Neural progenitor cell (in vitro differentiated cells): Measurements from ENCODE around the gene LMTK2. TPM values are rescaled to one million over a fixed set of nuclear protein-coding genes. Genes with fewer than 3 reads are reported as not detected.

Experiments used
- DNase-seq: peaks from one replicate; pipeline ENCODE4 v3.0.0-alpha.2; 2016; ENCODE audit warnings: low spot score
- H2AFZ ChIP-seq: fragments of 200-600 bp; sonication (generic); replicated peaks from 2 replicates; pipeline ENCODE4 v1.6.1; 2016; ENCODE audit warnings: antibody characterized with exemption
- H3F3A ChIP-seq: fragments of 200-600 bp; sonication (generic); 2 replicates; pipeline ENCODE4 v1.6.1; 2016; ENCODE audit warnings: antibody characterized with exemption, low read depth
- H3K27ac ChIP-seq: fragments of 200-600 bp; sonication (generic); 2 replicates; pipeline ENCODE4 v1.5.1; 2016; ENCODE audit warnings: mild to moderate bottlenecking
- H3K27me3 ChIP-seq: fragments of 200-600 bp; sonication (generic); 2 replicates; pipeline ENCODE4 v1.6.1; 2016; ENCODE audit warnings: mild to moderate bottlenecking, moderate library complexity
- H3K36me3 ChIP-seq: fragments of 200-600 bp; sonication (generic); 2 replicates; pipeline ENCODE4 v1.5.1; 2016
- H3K4me1 ChIP-seq: fragments of 200-600 bp; sonication (generic); 2 replicates; pipeline ENCODE4 v1.6.1; 2016; ENCODE audit warnings: mixed run types
- H3K4me2 ChIP-seq: fragments of 200-600 bp; sonication (generic); 2 replicates; pipeline ENCODE4 v1.6.1; 2016
- H3K4me3 ChIP-seq: fragments of 200-600 bp; sonication (generic); 2 replicates; pipeline ENCODE4 v1.5.1; 2016
- H3K79me2 ChIP-seq: fragments of 200-600 bp; sonication (generic); 2 replicates; pipeline ENCODE4 v1.6.1; 2016; ENCODE audit warnings: low read depth
- H3K9ac ChIP-seq: fragments of 200-600 bp; sonication (generic); 2 replicates; pipeline ENCODE4 v1.6.1; 2016
- H3K9me3 ChIP-seq: fragments of 200-600 bp; sonication (generic); 2 replicates; pipeline ENCODE4 v1.5.1; 2016; ENCODE audit warnings: low read depth
- H4K20me1 ChIP-seq: fragments of 200-600 bp; sonication (generic); 2 replicates; pipeline ENCODE4 v1.6.1; 2016; ENCODE audit warnings: low read depth
- H3K27ac Mint-ChIP-seq: 3 replicates; pipeline ENCODE4 v1.8.0; 2021; ENCODE audit warnings: mixed read lengths
- H3K27me3 Mint-ChIP-seq: 2 replicates; pipeline ENCODE4 v1.8.0; 2022; ENCODE audit warnings: low read depth, mild to moderate bottlenecking, inconsistent platforms, moderate library complexity, mixed read lengths; ENCODE audit not compliant: insufficient read depth
- H3K36me3 Mint-ChIP-seq: 3 replicates; pipeline ENCODE4 v1.8.0; 2021; ENCODE audit warnings: mixed read lengths
- H3K4me1 Mint-ChIP-seq: 3 replicates; pipeline ENCODE4 v1.8.0; 2021; ENCODE audit warnings: mixed read lengths
- H3K4me3 Mint-ChIP-seq: 3 replicates; pipeline ENCODE4 v1.8.0; 2021; ENCODE audit warnings: mild to moderate bottlenecking, moderate library complexity, mixed read lengths
- H3K9me3 Mint-ChIP-seq: 3 replicates; pipeline ENCODE4 v1.8.0; 2020; ENCODE audit warnings: mixed read lengths
- EZH2 ChIP-seq: fragments of 200-600 bp; sonication (generic); IDR thresholded peaks from 2 replicates; pipeline ENCODE4 v1.6.1; 2017; ENCODE audit warnings: antibody characterized with exemption, mild to moderate bottlenecking, moderate library complexity
- EZH2phosphoT487 ChIP-seq: fragments of 200-600 bp; sonication (generic); IDR thresholded peaks from 2 replicates; pipeline ENCODE4 v1.6.1; 2017; ENCODE audit warnings: antibody characterized with exemption
- total RNA-seq: library from RNA; depleted of rRNA; stranded (reverse); fragments of >200 nt; gene quantifications from 2 replicates; pipeline ENCODE4 v1.2.3, GENCODE V29; 2015; ENCODE audit warnings: low replicate concordance
- TF ChIP-seq, protein P1 (sequence below): fragments of 200-600 bp; sonication (generic); IDR thresholded peaks from 2 replicates; pipeline ENCODE4 v1.5.1; 2017; ENCODE audit warnings: antibody characterized with exemption, mild to moderate bottlenecking

Gene LMTK2
- total RNA-seq, 1 donor from 2014 or later = 14.1 TPM

DNA sequence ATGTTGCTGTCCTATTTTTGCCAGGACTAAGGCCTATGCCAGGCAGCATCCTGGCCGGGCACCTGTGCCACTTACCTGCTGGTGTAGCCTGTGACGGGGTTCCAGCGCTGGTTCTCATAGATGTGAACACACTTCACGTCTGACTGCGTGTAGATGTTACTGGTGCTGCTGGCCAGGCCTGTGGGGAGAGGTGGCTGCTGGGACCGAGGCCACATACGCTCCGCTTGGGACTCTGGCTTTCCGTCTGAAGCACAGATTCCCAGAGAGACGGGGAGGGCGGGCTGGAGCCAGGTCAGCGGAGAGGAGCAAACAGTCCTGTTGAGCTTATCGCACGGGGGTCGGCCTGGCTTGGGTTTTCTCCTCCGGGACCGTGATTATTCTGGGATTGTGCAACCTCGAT, 121.3 kb downstream of the LMTK2 start:
- Mint-ChIP-seq H3K4me3 (no peak overlapping the region), H3K9me3 (no peaks in the 10 kb centered on the region), H3K27me3 (no peaks in the 10 kb centered on the region), H3K27ac (peak overlapping the region; percentile 74), H3K36me3 (peaks cover 5% of the 10 kb centered on the region), H3K4me1 (peaks cover 14% of the 10 kb centered on the region)
- Histone ChIP-seq H3K4me1 (no peaks in the 10 kb centered on the region), H3K27ac (no peak overlapping the region), H3K4me2 (no peak overlapping the region), H3K4me3 (no peak overlapping the region), H3K79me2 (no peaks in the 10 kb centered on the region), H3K36me3 (no peaks in the 10 kb centered on the region), H3K9me3 (no peaks in the 10 kb centered on the region), H3K9ac (no peak overlapping the region), H2AFZ (no peak overlapping the region), H4K20me1 (no peaks in the 10 kb centered on the region), H3K27me3 (no peaks in the 10 kb centered on the region), H3F3A (no peaks in the 10 kb centered on the region)
- no peak for DNase-seq
- TF ChIP-seq, protein P1, sequence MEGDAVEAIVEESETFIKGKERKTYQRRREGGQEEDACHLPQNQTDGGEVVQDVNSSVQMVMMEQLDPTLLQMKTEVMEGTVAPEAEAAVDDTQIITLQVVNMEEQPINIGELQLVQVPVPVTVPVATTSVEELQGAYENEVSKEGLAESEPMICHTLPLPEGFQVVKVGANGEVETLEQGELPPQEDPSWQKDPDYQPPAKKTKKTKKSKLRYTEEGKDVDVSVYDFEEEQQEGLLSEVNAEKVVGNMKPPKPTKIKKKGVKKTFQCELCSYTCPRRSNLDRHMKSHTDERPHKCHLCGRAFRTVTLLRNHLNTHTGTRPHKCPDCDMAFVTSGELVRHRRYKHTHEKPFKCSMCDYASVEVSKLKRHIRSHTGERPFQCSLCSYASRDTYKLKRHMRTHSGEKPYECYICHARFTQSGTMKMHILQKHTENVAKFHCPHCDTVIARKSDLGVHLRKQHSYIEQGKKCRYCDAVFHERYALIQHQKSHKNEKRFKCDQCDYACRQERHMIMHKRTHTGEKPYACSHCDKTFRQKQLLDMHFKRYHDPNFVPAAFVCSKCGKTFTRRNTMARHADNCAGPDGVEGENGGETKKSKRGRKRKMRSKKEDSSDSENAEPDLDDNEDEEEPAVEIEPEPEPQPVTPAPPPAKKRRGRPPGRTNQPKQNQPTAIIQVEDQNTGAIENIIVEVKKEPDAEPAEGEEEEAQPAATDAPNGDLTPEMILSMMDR = no peak
- TF ChIP-seq EZH2phosphoT487 (no peak), EZH2 (no peak)

DNA sequence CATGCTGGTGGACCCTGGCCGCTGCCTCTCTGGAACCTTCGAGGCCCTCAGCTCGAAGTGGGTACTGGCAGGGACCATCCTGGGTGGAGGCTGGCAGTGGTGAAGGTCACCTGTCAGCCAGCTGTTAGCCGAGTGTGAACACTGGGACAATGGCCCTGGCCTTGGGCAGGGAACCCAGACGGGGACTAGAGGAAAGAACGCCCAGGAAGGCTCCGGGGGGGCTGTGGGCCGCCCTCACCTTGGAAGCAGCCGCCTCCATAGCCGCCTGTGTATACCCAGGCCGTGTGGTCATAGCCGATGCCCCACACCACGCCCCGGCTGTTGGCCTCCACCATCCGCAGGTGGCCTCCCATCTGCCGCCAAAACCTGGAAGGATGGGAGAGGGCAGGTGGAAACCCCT, 122.1 kb downstream of the LMTK2 start:
- DNase-seq = no peak
- Histone ChIP-seq H3K4me1 (no peaks in the 10 kb centered on the region), H3K4me2 (no peak overlapping the region), H3F3A (no peaks in the 10 kb centered on the region), H3K27ac (no peak overlapping the region), H3K79me2 (no peaks in the 10 kb centered on the region), H2AFZ (no peak overlapping the region), H3K9me3 (no peaks in the 10 kb centered on the region), H3K4me3 (no peak overlapping the region), H3K27me3 (no peaks in the 10 kb centered on the region), H3K36me3 (no peaks in the 10 kb centered on the region), H4K20me1 (no peaks in the 10 kb centered on the region), H3K9ac (no peak overlapping the region)
- no peak overlapping the region for H3K4me3 Mint-ChIP-seq
- H3K4me1 Mint-ChIP-seq = peaks cover 14% of the 10 kb centered on the region
- TF ChIP-seq EZH2phosphoT487 = no peak
- no peak for TF ChIP-seq EZH2
- no peaks in the 10 kb centered on the region for H3K27me3 Mint-ChIP-seq
- H3K27ac Mint-ChIP-seq = peak overlapping the region; percentile 95
- H3K9me3 Mint-ChIP-seq = no peaks in the 10 kb centered on the region
- peaks cover 5% of the 10 kb centered on the region for H3K36me3 Mint-ChIP-seq

GRCh38 chr7:98229441-98229840, 122.8 kb downstream of the LMTK2 start:
- H2AFZ ChIP-seq = no peak overlapping the region
- H3F3A ChIP-seq = no peaks in the 10 kb centered on the region
- DNase-seq = no peak
- no peaks in the 10 kb centered on the region for H3K36me3 ChIP-seq
- TF ChIP-seq, protein P1 = no peak
- TF ChIP-seq EZH2phosphoT487 (no peak), EZH2 (no peak)
- H3K27ac ChIP-seq = no peak overlapping the region
- no peaks in the 10 kb centered on the region for H3K27me3 ChIP-seq
- Mint-ChIP-seq H3K4me1 (peaks cover 14% of the 10 kb centered on the region), H3K9me3 (no peaks in the 10 kb centered on the region), H3K27ac (peak overlapping the region; percentile 95), H3K4me3 (no peak overlapping the region), H3K36me3 (peaks cover 6% of the 10 kb centered on the region), H3K27me3 (no peaks in the 10 kb centered on the region)
- H3K4me2 ChIP-seq = no peak overlapping the region
- H3K4me1 ChIP-seq = no peaks in the 10 kb centered on the region
- no peaks in the 10 kb centered on the region for H4K20me1 ChIP-seq
- H3K9ac ChIP-seq = no peak overlapping the region
- no peaks in the 10 kb centered on the region for H3K9me3 ChIP-seq
- no peaks in the 10 kb centered on the region for H3K79me2 ChIP-seq
- H3K4me3 ChIP-seq = no peak overlapping the region

- Mint-ChIP-seq H3K36me3 (peaks cover 8% of the 10 kb centered on the region), H3K9me3 (no peaks in the 10 kb centered on the region), H3K4me1 (peaks cover 14% of the 10 kb centered on the region), H3K4me3 (no peak overlapping the region), H3K27ac (peak overlapping the region; percentile 25), H3K27me3 (no peaks in the 10 kb centered on the region)
- Histone ChIP-seq H3K27me3 (no peaks in the 10 kb centered on the region), H4K20me1 (no peaks in the 10 kb centered on the region), H3K9ac (no peak overlapping the region), H3K4me1 (no peaks in the 10 kb centered on the region), H3F3A (no peaks in the 10 kb centered on the region), H3K9me3 (no peaks in the 10 kb centered on the region), H3K4me3 (no peak overlapping the region), H3K27ac (no peak overlapping the region), H2AFZ (no peak overlapping the region), H3K36me3 (no peaks in the 10 kb centered on the region), H3K4me2 (no peak overlapping the region), H3K79me2 (no peaks in the 10 kb centered on the region)
- no peak for DNase-seq
- no peak for TF ChIP-seq EZH2
- TF ChIP-seq, protein P1 = no peak
- no peak for TF ChIP-seq EZH2phosphoT487
Measured at GRCh38 chr7:98229991-98230745, 123.5 kb downstream of the LMTK2 start.
